ENCODE measurements around the gene KRTAP5-1. TPM values are rescaled to one million over a fixed set of nuclear protein-coding genes. Genes with fewer than 3 reads are reported as not detected.

Gene KRTAP5-1
- total and polyA plus RNA-seq, 10 of the 15 experiments (the other 5 are each of a cell fraction or from before 2014, with no cell fraction given) = not detected

DNA sequence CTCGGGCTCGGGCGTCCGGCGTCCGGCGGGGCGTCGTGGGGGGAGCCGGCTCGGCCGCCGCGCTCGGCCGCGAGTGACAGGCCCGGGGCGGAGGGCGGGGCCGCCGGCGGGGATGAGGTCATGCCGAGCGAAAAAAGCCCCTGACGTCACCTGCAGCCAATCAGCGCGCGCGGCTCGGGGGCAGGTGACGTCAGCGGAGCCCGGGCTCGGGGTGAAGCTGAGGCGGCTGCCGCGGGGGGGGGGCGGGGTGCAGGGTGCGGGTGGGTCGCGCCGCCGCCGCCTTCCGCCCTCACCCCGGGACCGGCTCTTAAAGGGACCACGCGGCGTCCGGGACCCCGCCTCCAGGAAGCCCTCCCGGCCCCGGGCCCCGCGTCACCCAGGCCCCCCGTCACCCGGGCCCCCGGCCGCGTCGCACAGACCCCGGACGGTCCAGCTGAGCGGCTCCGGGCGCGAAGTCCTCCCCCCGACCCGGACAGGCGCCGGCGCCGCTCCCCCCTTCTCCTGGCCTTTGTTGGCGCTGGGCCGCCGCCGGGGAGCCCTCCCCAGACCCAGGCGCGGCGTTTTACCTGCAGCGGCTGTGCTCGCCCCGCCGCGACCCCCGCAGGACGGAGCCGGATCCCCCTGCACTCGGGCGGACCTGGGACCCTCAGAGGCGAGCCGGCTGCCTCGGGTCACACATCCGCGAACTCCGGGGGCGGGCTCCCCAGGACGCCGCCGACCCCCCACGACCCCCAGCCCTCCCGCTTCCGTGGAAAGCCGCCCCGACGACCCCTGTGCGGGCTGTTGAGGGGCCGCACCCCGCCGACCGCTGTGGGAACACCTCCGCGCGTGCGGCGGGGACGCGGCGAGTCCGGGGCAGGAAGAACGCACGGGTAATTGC is 12.6 kb downstream of the KRTAP5-1 start, which contains the start of gene DUSP8 (continued):
- TF ChIP-seq, protein P1, sequence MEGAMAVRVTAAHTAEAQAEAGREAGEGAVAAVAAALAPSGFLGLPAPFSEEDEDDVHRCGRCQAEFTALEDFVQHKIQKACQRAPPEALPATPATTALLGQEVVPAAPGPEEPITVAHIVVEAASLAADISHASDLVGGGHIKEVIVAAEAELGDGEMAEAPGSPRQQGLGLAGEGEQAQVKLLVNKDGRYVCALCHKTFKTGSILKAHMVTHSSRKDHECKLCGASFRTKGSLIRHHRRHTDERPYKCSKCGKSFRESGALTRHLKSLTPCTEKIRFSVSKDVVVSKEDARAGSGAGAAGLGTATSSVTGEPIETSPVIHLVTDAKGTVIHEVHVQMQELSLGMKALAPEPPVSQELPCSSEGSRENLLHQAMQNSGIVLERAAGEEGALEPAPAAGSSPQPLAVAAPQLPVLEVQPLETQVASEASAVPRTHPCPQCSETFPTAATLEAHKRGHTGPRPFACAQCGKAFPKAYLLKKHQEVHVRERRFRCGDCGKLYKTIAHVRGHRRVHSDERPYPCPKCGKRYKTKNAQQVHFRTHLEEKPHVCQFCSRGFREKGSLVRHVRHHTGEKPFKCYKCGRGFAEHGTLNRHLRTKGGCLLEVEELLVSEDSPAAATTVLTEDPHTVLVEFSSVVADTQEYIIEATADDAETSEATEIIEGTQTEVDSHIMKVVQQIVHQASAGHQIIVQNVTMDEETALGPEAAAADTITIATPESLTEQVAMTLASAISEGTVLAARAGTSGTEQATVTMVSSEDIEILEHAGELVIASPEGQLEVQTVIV (IDR thresholded peaks at IDR 0.05; ENCODE audit: borderline replicate concordance, partially characterized antibody) = no peak
- TF ChIP-seq, protein P2, sequence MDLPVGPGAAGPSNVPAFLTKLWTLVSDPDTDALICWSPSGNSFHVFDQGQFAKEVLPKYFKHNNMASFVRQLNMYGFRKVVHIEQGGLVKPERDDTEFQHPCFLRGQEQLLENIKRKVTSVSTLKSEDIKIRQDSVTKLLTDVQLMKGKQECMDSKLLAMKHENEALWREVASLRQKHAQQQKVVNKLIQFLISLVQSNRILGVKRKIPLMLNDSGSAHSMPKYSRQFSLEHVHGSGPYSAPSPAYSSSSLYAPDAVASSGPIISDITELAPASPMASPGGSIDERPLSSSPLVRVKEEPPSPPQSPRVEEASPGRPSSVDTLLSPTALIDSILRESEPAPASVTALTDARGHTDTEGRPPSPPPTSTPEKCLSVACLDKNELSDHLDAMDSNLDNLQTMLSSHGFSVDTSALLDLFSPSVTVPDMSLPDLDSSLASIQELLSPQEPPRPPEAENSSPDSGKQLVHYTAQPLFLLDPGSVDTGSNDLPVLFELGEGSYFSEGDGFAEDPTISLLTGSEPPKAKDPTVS (IDR thresholded peaks at IDR 0.05; ENCODE audit: low read depth, low read length) = no peak
- TF ChIP-seq LARP7 (IDR thresholded peaks at IDR 0.05) (no peak), STAT3 (IDR thresholded peaks at IDR 0.05; ENCODE audit: low read depth, low read length) (no peak), RUNX3 (IDR thresholded peaks at IDR 0.05; ENCODE audit: low read length) (no peak), SRF (IDR thresholded peaks at IDR 0.05; ENCODE audit: low read depth in 2 of 2, low read length in 2 of 2) (no peak), SP1 (IDR thresholded peaks at IDR 0.05; ENCODE audit: low read depth, low read length) (no peak), ETV6 (conservative IDR thresholded peaks at IDR 0.05 in 1 of 2, IDR thresholded peaks at IDR 0.05 in 1 of 2; ENCODE audit: borderline replicate concordance in 1 of 2, low read depth in 1 of 2) (no peak), FOS (IDR thresholded peaks at IDR 0.05; ENCODE audit: borderline replicate concordance, extremely low read depth, insufficient read length) (no peak), RBBP5 (conservative IDR thresholded peaks at IDR 0.05) (no peak), NFXL1 (IDR thresholded peaks at IDR 0.05; ENCODE audit: borderline replicate concordance) (no peak), CREB1 (IDR thresholded peaks at IDR 0.05; ENCODE audit: low read depth) (peak; percentile 88), POLR2A (IDR thresholded peaks at IDR 0.05; ENCODE audit: low read depth, low read length) (0 out of 2 replicates have a peak, but pooled peaks have one; percentile 29), EP300 (IDR thresholded peaks at IDR 0.05; ENCODE audit: borderline replicate concordance in 1 of 2, control insufficient read depth in 1 of 2, low read depth in 2 of 2, low read length in 2 of 2) (no peak)
- TF ChIP-seq, protein P3, sequence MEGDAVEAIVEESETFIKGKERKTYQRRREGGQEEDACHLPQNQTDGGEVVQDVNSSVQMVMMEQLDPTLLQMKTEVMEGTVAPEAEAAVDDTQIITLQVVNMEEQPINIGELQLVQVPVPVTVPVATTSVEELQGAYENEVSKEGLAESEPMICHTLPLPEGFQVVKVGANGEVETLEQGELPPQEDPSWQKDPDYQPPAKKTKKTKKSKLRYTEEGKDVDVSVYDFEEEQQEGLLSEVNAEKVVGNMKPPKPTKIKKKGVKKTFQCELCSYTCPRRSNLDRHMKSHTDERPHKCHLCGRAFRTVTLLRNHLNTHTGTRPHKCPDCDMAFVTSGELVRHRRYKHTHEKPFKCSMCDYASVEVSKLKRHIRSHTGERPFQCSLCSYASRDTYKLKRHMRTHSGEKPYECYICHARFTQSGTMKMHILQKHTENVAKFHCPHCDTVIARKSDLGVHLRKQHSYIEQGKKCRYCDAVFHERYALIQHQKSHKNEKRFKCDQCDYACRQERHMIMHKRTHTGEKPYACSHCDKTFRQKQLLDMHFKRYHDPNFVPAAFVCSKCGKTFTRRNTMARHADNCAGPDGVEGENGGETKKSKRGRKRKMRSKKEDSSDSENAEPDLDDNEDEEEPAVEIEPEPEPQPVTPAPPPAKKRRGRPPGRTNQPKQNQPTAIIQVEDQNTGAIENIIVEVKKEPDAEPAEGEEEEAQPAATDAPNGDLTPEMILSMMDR (IDR thresholded peaks at IDR 0.05 in 2 of 3, conservative IDR thresholded peaks at IDR 0.05 in 1 of 3; ENCODE audit: control insufficient read depth in 2 of 3, extremely low read depth in 1 of 3, insufficient read depth in 1 of 3, low read depth in 3 of 3, low read length in 3 of 3) = no peak
- TF ChIP-seq, protein P4, sequence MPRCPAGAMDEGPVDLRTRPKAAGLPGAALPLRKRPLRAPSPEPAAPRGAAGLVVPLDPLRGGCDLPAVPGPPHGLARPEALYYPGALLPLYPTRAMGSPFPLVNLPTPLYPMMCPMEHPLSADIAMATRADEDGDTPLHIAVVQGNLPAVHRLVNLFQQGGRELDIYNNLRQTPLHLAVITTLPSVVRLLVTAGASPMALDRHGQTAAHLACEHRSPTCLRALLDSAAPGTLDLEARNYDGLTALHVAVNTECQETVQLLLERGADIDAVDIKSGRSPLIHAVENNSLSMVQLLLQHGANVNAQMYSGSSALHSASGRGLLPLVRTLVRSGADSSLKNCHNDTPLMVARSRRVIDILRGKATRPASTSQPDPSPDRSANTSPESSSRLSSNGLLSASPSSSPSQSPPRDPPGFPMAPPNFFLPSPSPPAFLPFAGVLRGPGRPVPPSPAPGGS (IDR thresholded peaks at IDR 0.05; ENCODE audit: borderline replicate concordance, insufficient read depth, low read depth, low read length, poor library complexity, severe bottlenecking) = no peak
- TF ChIP-seq, protein P5, sequence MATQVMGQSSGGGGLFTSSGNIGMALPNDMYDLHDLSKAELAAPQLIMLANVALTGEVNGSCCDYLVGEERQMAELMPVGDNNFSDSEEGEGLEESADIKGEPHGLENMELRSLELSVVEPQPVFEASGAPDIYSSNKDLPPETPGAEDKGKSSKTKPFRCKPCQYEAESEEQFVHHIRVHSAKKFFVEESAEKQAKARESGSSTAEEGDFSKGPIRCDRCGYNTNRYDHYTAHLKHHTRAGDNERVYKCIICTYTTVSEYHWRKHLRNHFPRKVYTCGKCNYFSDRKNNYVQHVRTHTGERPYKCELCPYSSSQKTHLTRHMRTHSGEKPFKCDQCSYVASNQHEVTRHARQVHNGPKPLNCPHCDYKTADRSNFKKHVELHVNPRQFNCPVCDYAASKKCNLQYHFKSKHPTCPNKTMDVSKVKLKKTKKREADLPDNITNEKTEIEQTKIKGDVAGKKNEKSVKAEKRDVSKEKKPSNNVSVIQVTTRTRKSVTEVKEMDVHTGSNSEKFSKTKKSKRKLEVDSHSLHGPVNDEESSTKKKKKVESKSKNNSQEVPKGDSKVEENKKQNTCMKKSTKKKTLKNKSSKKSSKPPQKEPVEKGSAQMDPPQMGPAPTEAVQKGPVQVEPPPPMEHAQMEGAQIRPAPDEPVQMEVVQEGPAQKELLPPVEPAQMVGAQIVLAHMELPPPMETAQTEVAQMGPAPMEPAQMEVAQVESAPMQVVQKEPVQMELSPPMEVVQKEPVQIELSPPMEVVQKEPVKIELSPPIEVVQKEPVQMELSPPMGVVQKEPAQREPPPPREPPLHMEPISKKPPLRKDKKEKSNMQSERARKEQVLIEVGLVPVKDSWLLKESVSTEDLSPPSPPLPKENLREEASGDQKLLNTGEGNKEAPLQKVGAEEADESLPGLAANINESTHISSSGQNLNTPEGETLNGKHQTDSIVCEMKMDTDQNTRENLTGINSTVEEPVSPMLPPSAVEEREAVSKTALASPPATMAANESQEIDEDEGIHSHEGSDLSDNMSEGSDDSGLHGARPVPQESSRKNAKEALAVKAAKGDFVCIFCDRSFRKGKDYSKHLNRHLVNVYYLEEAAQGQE (IDR thresholded peaks at IDR 0.05; ENCODE audit: low read depth, low read length) = no peak
